ENCODE measurements around the gene ABI1.

ABI1 gene

DNA sequence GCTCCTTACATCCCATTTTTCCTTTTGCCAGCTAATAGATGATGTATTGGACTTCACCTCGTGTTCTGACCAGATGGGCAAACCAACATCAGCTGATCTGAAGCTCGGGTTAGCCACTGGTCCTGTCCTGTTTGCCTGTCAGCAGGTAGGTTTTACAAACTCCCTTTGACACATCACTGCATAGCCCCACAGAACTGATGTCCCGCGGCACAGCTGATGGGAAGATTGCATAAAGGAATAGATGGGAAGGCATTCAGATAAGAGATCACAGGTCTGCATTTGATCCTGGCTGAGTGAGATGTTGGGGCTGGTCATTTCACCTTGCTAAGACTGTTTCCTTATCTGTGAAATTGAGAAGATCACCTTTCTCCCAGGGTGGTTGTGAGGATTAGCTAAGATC is 125.3 kb downstream of the ABI1 start:
- no peak overlapping the region for H2AFZ ChIP-seq (ENCODE audit: low read depth, low read length)
- no peak for TF ChIP-seq EZH2 (IDR thresholded peaks at IDR 0.05; ENCODE audit: borderline replicate concordance, low read depth, low read length, severe bottlenecking)
- TF ChIP-seq, protein P1, sequence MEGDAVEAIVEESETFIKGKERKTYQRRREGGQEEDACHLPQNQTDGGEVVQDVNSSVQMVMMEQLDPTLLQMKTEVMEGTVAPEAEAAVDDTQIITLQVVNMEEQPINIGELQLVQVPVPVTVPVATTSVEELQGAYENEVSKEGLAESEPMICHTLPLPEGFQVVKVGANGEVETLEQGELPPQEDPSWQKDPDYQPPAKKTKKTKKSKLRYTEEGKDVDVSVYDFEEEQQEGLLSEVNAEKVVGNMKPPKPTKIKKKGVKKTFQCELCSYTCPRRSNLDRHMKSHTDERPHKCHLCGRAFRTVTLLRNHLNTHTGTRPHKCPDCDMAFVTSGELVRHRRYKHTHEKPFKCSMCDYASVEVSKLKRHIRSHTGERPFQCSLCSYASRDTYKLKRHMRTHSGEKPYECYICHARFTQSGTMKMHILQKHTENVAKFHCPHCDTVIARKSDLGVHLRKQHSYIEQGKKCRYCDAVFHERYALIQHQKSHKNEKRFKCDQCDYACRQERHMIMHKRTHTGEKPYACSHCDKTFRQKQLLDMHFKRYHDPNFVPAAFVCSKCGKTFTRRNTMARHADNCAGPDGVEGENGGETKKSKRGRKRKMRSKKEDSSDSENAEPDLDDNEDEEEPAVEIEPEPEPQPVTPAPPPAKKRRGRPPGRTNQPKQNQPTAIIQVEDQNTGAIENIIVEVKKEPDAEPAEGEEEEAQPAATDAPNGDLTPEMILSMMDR (IDR thresholded peaks at IDR 0.05; ENCODE audit: borderline replicate concordance, extremely low read depth, low read length, poor library complexity, severe bottlenecking): no peak
- no peak overlapping the region for H3K27ac ChIP-seq (ENCODE audit: low read length)
- H3K4me1 ChIP-seq (ENCODE audit: insufficient read depth, low read length): no peaks in the 10 kb centered on the region
- no peaks in the 10 kb centered on the region for H4K20me1 ChIP-seq (ENCODE audit: insufficient read depth, low read length)
- peaks cover 93% of the 10 kb centered on the region for H3K36me3 ChIP-seq (ENCODE audit: insufficient read depth, low read length)
- no peak overlapping the region for H3K4me3 ChIP-seq (ENCODE audit: low read depth in 1 of 2, low read length in 2 of 2)
- ATAC-seq (ENCODE audit: insufficient read depth, low read depth): no peak
- H3K9ac ChIP-seq (ENCODE audit: low read depth, low read length): no peak overlapping the region
- no peaks in the 10 kb centered on the region for H3K79me2 ChIP-seq (ENCODE audit: insufficient read depth, low read length)
- H3K27me3 ChIP-seq (ENCODE audit: insufficient read depth, low read length, poor library complexity): no peaks in the 10 kb centered on the region
- H3K9me3 ChIP-seq (ENCODE audit: insufficient read depth, low read length, severe bottlenecking): no peaks in the 10 kb centered on the region
- no peak overlapping the region for H3K4me2 ChIP-seq (ENCODE audit: insufficient read depth, low read length)
- DNase-seq: no peak

GRCh38 chr10:26733750-26734568 is 126.8 kb downstream of the ABI1 start:
- H3K9ac ChIP-seq (ENCODE audit: low read depth, low read length): no peak overlapping the region
- no peak for DNase-seq
- no peaks in the 10 kb centered on the region for H3K79me2 ChIP-seq (ENCODE audit: insufficient read depth, low read length)
- 0 out of 3 replicates have a peak, but pooled peaks have one; percentile 33 for ATAC-seq (ENCODE audit: insufficient read depth, low read depth)
- peaks cover 92% of the 10 kb centered on the region for H3K36me3 ChIP-seq (ENCODE audit: insufficient read depth, low read length)
- no peak overlapping the region for H3K27ac ChIP-seq (ENCODE audit: low read length)
- no peak for TF ChIP-seq EZH2 (IDR thresholded peaks at IDR 0.05; ENCODE audit: borderline replicate concordance, low read depth, low read length, severe bottlenecking)
- TF ChIP-seq, protein P1 (IDR thresholded peaks at IDR 0.05; ENCODE audit: borderline replicate concordance, extremely low read depth, low read length, poor library complexity, severe bottlenecking): no peak
- no peak overlapping the region for H3K4me2 ChIP-seq (ENCODE audit: insufficient read depth, low read length)
- H3K27me3 ChIP-seq (ENCODE audit: insufficient read depth, low read length, poor library complexity): no peaks in the 10 kb centered on the region
- H3K4me3 ChIP-seq (ENCODE audit: low read depth in 1 of 2, low read length in 2 of 2): no peak overlapping the region
- no peak overlapping the region for H2AFZ ChIP-seq (ENCODE audit: low read depth, low read length)
- H4K20me1 ChIP-seq (ENCODE audit: insufficient read depth, low read length): no peaks in the 10 kb centered on the region
- no peaks in the 10 kb centered on the region for H3K9me3 ChIP-seq (ENCODE audit: insufficient read depth, low read length, severe bottlenecking)
- no peaks in the 10 kb centered on the region for H3K4me1 ChIP-seq (ENCODE audit: insufficient read depth, low read length)

DNA sequence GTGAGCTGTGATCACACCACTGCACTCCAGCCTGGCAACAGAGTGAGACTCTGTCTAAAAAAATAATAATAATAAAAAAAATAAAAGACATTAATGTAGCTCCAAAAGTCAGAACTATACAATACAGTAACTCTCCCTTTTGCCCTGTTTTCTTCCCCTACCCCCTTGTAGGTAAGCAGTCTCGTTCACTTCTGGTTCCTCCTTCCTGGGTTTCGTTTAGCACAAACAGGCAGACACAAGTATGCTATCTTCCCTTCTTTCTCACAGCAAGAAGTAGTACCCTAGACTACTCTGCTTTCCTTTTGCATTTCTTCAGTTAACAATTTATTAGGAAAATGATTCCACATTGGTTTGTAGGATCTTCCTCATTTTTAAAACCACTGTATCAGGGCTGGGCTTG is 130.2 kb downstream of the ABI1 start:
- TF ChIP-seq EZH2 (IDR thresholded peaks at IDR 0.05; ENCODE audit: borderline replicate concordance, low read depth, low read length, severe bottlenecking): no peak
- TF ChIP-seq, protein P1 (IDR thresholded peaks at IDR 0.05; ENCODE audit: borderline replicate concordance, extremely low read depth, low read length, poor library complexity, severe bottlenecking): no peak
- H3K36me3 ChIP-seq (ENCODE audit: insufficient read depth, low read length): peaks cover 83% of the 10 kb centered on the region
- no peaks in the 10 kb centered on the region for H3K4me1 ChIP-seq (ENCODE audit: insufficient read depth, low read length)
- no peak overlapping the region for H3K9ac ChIP-seq (ENCODE audit: low read depth, low read length)
- H3K9me3 ChIP-seq (ENCODE audit: insufficient read depth, low read length, severe bottlenecking): no peaks in the 10 kb centered on the region
- H4K20me1 ChIP-seq (ENCODE audit: insufficient read depth, low read length): no peaks in the 10 kb centered on the region
- no peaks in the 10 kb centered on the region; the same call in 1 of the 2 replicates for H3K79me2 ChIP-seq (ENCODE audit: insufficient read depth, low read length)
- no peak overlapping the region for H3K4me2 ChIP-seq (ENCODE audit: insufficient read depth, low read length)
- DNase-seq (no peak), ATAC-seq (ENCODE audit: insufficient read depth, low read depth) (no peak)
- no peak overlapping the region for H3K27ac ChIP-seq (ENCODE audit: low read length)
- no peak overlapping the region for H2AFZ ChIP-seq (ENCODE audit: low read depth, low read length)
- H3K27me3 ChIP-seq (ENCODE audit: insufficient read depth, low read length, poor library complexity): no peaks in the 10 kb centered on the region
- H3K4me3 ChIP-seq (ENCODE audit: low read depth in 1 of 2, low read length in 2 of 2): no peak overlapping the region

Data from DND-41 (cell line).